HG03060 (cell line): ENCODE measurements around the gene GPN3.
"Not testable (repeated sequence)": the region's sequence is repeated elsewhere in the genome, so short reads cannot be mapped to it uniquely, and the experiment has no call there.

Experiments
- ATAC-seq: cut with Tn5 transposase; IDR thresholded peaks from one replicate; pipeline ENCODE4 v1.9.1; 2021; ENCODE audit warnings: low read depth, moderate number of reproducible peaks; ENCODE audit not compliant: unreplicated experiment

GPN3 gene

GRCh38 chr12:110468214-110469048 lies at the start of gene GPN3, which contains the start of gene FAM216A:
TSS of gene GPN3 (minus strand) at chr12:110468257. CDS start at chr12:110468203, 54 bp downstream.
TSS of gene FAM216A (plus strand) at chr12:110468845. CDS start at chr12:110468876, 31 bp downstream.
- ATAC-seq, result peak; percentile 46

- no peak for ATAC-seq
Measured at GRCh38 chr12:110516995-110517394, 48.9 kb upstream of the GPN3 start.

GRCh38 chr12:110514363-110514762 lies 46.3 kb upstream of the GPN3 start:
- ATAC-seq, result no peak

- no peak for ATAC-seq
Measured at GRCh38 chr12:110513842-110514241, 45.8 kb upstream of the GPN3 start.

- no peak for ATAC-seq
Measured at GRCh38 chr12:110508071-110508586, 40.1 kb upstream of the GPN3 start.

- no peak for ATAC-seq
Measured at GRCh38 chr12:110505332-110505731, 37.3 kb upstream of the GPN3 start.

GRCh38 chr12:110503432-110503831 lies 35.4 kb upstream of the GPN3 start:
- no peak for ATAC-seq

GRCh38 chr12:110501752-110502738 lies 34.0 kb upstream of the GPN3 start, which contains the start of the genes RAD9B and VPS29:
TSS of gene RAD9B (plus strand) at chr12:110502331. CDS start at chr12:110502338, 7 bp downstream.
TSS of gene VPS29 (minus strand) at chr12:110502111. CDS start at chr12:110502051, 60 bp downstream.
- ATAC-seq, result peak; percentile 80

- ATAC-seq, result no peak
Measured at GRCh38 chr12:110501399-110501751, 33.3 kb upstream of the GPN3 start.

- ATAC-seq, result no peak
Measured at GRCh38 chr12:110498984-110499706, 31.1 kb upstream of the GPN3 start.

- ATAC-seq, result no peak
Measured at GRCh38 chr12:110475426-110475825, 7.4 kb upstream of the GPN3 start.

- no peak for ATAC-seq
Measured at GRCh38 chr12:110467847-110468213, 227 bp downstream of the GPN3 start.

- no peak for ATAC-seq
Measured at GRCh38 chr12:110466791-110467190, 1.3 kb downstream of the GPN3 start.

GRCh38 chr12:110465765-110466164 lies 2.3 kb downstream of the GPN3 start:
- ATAC-seq, result not testable (repeated sequence)

- ATAC-seq, result no peak
Measured at GRCh38 chr12:110465024-110465423, 3.0 kb downstream of the GPN3 start.

- not testable (repeated sequence) for ATAC-seq
Measured at GRCh38 chr12:110461189-110461588, 6.9 kb downstream of the GPN3 start.

GRCh38 chr12:110458756-110459155 lies 9.3 kb downstream of the GPN3 start:
- ATAC-seq, result no peak

GRCh38 chr12:110453569-110454296 lies 14.3 kb downstream of the GPN3 start:
- ATAC-seq, result no peak

- no peak for ATAC-seq
Measured at GRCh38 chr12:110451263-110451662, 16.8 kb downstream of the GPN3 start.
